Skin of body (tissue), 2 donors: Measurements from ENCODE around the gene ALG5. TPM values are rescaled to one million over a fixed set of nuclear protein-coding genes. Genes with fewer than 3 reads are reported as not detected.
A peak's percentile ranks its signal among the peaks of the same experiment; 100 is the strongest.

Experiments used
- DNase-seq: peaks from one replicate; lab custom pipeline; 2025; lab: John Stamatoyannopoulos, UW
- total RNA-seq: library from RNA; depleted of rRNA; stranded (reverse); fragments of >200 nt; gene quantifications from one replicate; pipeline ENCODE4 v1.2.3, GENCODE V29; 2014

The ALG5 gene
- total RNA-seq, 1 donor from 2014 or later = 32.6 TPM

GRCh38 chr13:36979361-36980050 is 19.6 kb downstream of the ALG5 start:
- DNase-seq = no peak

GRCh38 chr13:36975172-36975571 is 24.0 kb downstream of the ALG5 start:
- DNase-seq = no peak

- no peak for DNase-seq
Measured at GRCh38 chr13:36973621-36974295, 25.4 kb downstream of the ALG5 start.

GRCh38 chr13:36973009-36973408 is 26.1 kb downstream of the ALG5 start:
- DNase-seq = no peak

- no peak for DNase-seq
Measured at GRCh38 chr13:36966404-36966803, 32.7 kb downstream of the ALG5 start.

GRCh38 chr13:36965767-36966166 is 33.4 kb downstream of the ALG5 start:
- no peak for DNase-seq

GRCh38 chr13:36959456-36960116 is 39.6 kb downstream of the ALG5 start:
- DNase-seq = no peak

GRCh38 chr13:36954542-36954941 is 44.6 kb downstream of the ALG5 start:
- no peak for DNase-seq

- DNase-seq = no peak
Measured at GRCh38 chr13:36950920-36951319, 48.2 kb downstream of the ALG5 start.

GRCh38 chr13:36950330-36950729 is 48.8 kb downstream of the ALG5 start:
- no peak for DNase-seq

GRCh38 chr13:36945078-36945477 is 54.1 kb downstream of the ALG5 start:
- DNase-seq = no peak

- no peak for DNase-seq
Measured at GRCh38 chr13:36925603-36926002, 73.5 kb downstream of the ALG5 start.

GRCh38 chr13:36924001-36924400 is 75.1 kb downstream of the ALG5 start:
- no peak for DNase-seq

GRCh38 chr13:36921631-36922301 is 77.4 kb downstream of the ALG5 start:
- DNase-seq = no peak

- DNase-seq = no peak
Measured at GRCh38 chr13:36920616-36921185, 78.4 kb downstream of the ALG5 start.

- peak; percentile 27 for DNase-seq
Measured at GRCh38 chr13:36919833-36920615, 79.1 kb downstream of the ALG5 start, which contains the start of gene SMAD9. TSS of gene SMAD9 (minus strand) at chr13:36920238. CDS start at chr13:36879689, 40,549 bp downstream.

GRCh38 chr13:36919171-36919832 is 79.8 kb downstream of the ALG5 start:
- no peak for DNase-seq

- peak; percentile 14 for DNase-seq
Measured at GRCh38 chr13:36918246-36919131, 80.7 kb downstream of the ALG5 start.

- no peak for DNase-seq
Measured at GRCh38 chr13:36917311-36917710, 81.8 kb downstream of the ALG5 start.
